Right lobe of liver (tissue), 6 donors: ENCODE data around the gene OR51B6. TPM values are rescaled to one million over a fixed set of nuclear protein-coding genes. Genes with fewer than 3 reads are reported as not detected.
"Not testable (repeated sequence)": the region's sequence is repeated elsewhere in the genome, so short reads cannot be mapped to it uniquely, and the experiment has no call there.

ENCODE experiments used
- ATAC-seq, 4 donors: fragments of 200-7000 bp; cut with Tn5 transposase; one replicate each; pipeline ENCODE4 v1.9.1; 2020; ENCODE audit warnings: mild to moderate bottlenecking in 4 of 4, moderate library complexity in 4 of 4
- DNase-seq, 3 donors: peaks; one replicate each; pipeline ENCODE4 v3.0.0-alpha.2; 2020
- H3K27ac ChIP-seq, 3 donors: fragments of 200-600 bp; one replicate each; pipeline ENCODE4 v1.8.0; 2022
- H3K27me3 ChIP-seq, 2 donors: fragments of 200-600 bp; one replicate each; pipeline ENCODE4 v1.8.0; 2022
- H3K36me3 ChIP-seq, 4 donors: fragments of 200-600 bp; sonication (generic) in 1 of 4; one replicate each; pipeline versions ENCODE4 v1.5.1 to v1.8.0; 2017 to 2022; ENCODE audit warnings: control low read depth in 1 of 4
- H3K4me1 ChIP-seq, 4 donors: fragments of 200-600 bp; sonication (generic) in 1 of 4; one replicate each; pipeline versions ENCODE4 v1.5.1 to v1.8.0; 2017 to 2022; ENCODE audit warnings: control low read depth in 1 of 4
- H3K4me3 ChIP-seq, 3 donors: fragments of 200-600 bp; one replicate each; pipeline ENCODE4 v1.8.0; 2022
- H3K9me3 ChIP-seq, 4 donors: fragments of 200-600 bp; sonication (generic) in 1 of 4; one replicate each; pipeline versions ENCODE4 v1.5.1 to v1.8.0; 2017 to 2022; ENCODE audit warnings: control low read depth in 1 of 4
- CTCF ChIP-seq, 4 donors: fragments of 200-600 bp in 3 of 4; fragments of 450-650 bp in 1 of 4; IDR thresholded peaks; one replicate each; pipeline versions ENCODE4 v1.5.1 to v1.8.0; 2016 to 2022; ENCODE audit warnings: antibody characterized with exemption in 4 of 4, mild to moderate bottlenecking in 2 of 4
- POLR2A ChIP-seq: fragments of 450-650 bp; IDR thresholded peaks from one replicate; pipeline ENCODE4 v1.6.1; 2017; ENCODE audit warnings: antibody characterized with exemption, mild to moderate bottlenecking
- WGBS: methylation state at CpG from one replicate; pipeline ENCODE4 v1.1.6; 2018; ENCODE audit warnings: low coverage, low lambda C conversion rate; ENCODE audit not compliant: insufficient coverage; ENCODE audit errors: missing lambda C conversion rate; 5-methylcytosine and 5-hydroxymethylcytosine counted together
- intact Hi-C, 2 donors: fragments of 100-400 bp; cut with DNase I; formaldehyde crosslinking; loops; one replicate each; pipeline versions ENCODE4 v1.11.2 to v1.14.1; 2022
- total RNA-seq, 6 experiments: library from RNA; depleted of rRNA in 2 of 6; stranded (reverse); fragments of >200 nt in 2 of 6; fragmentation: NEBNext Ultra II Directional in 3 of 6; extraction: Animal tissue kit (Norgen Biotek cat#: 25700) in 3 of 6; gene quantifications; one replicate each; pipeline versions ENCODE4 v1.1.0 to v1.2.4, GENCODE V29; 2016 to 2023
- donor health status: DM: no; HTN: yes; CAD: no.
- donor health status: DM: no; HTN: no; CAD: no.
- donor health status: DM: no; HTN: no; CAD: no.
- donor health status: DM: no; HTN: yes; CAD: no.
- donor health status: DM: no; HTN: yes; CAD: no.

OR51B6 gene
- total RNA-seq, 6 experiments from 2014 or later, result not detected

- TF ChIP-seq POLR2A (no peak), CTCF (IDR thresholded peaks at IDR 0.05) (no peak)
- no peak for DNase-seq
- H3K27me3 ChIP-seq, result no peaks in the 10 kb centered on the region
- H3K4me1 ChIP-seq, result no peaks in the 10 kb centered on the region
- no peaks in the 10 kb centered on the region for H3K36me3 ChIP-seq
- no peak overlapping the region for H3K27ac ChIP-seq
- no peaks in the 10 kb centered on the region for H3K9me3 ChIP-seq
- WGBS, result 13% methylated on average over 1 of the region's 1 CpG
- intact Hi-C loops, result no loop called here
- H3K4me3 ChIP-seq, result no peak overlapping the region
- ATAC-seq, result no peak
Measured at GRCh38 chr11:5335170-5335569, 16.1 kb upstream of the OR51B6 start.

GRCh38 chr11:5336331-5336730 is 15.0 kb upstream of the OR51B6 start:
- Histone ChIP-seq H3K27me3 (no peaks in the 10 kb centered on the region), H3K9me3 (no peaks in the 10 kb centered on the region), H3K36me3 (no peaks in the 10 kb centered on the region), H3K4me3 (no peak overlapping the region), H3K4me1 (no peaks in the 10 kb centered on the region), H3K27ac (no peak overlapping the region)
- no peak for ATAC-seq
- no peak for DNase-seq
- intact Hi-C loops, result no loop called here
- no peak for TF ChIP-seq CTCF (IDR thresholded peaks at IDR 0.05)
- TF ChIP-seq POLR2A, result no peak

GRCh38 chr11:5337253-5337652 is 14.1 kb upstream of the OR51B6 start:
- WGBS, result 50% methylated on average over 1 of the region's 1 CpG
- DNase-seq, H3K4me3 ChIP-seq, intact Hi-C loops, H3K27ac ChIP-seq, H3K36me3 ChIP-seq, ATAC-seq, H3K27me3 ChIP-seq, H3K9me3 ChIP-seq, H3K4me1 ChIP-seq: not testable (repeated sequence)

GRCh38 chr11:5339771-5340322 is 11.5 kb upstream of the OR51B6 start:
- Histone ChIP-seq H3K4me3 (no peak overlapping the region), H3K36me3 (no peaks in the 10 kb centered on the region), H3K27me3 (no peaks in the 10 kb centered on the region), H3K27ac (no peak overlapping the region), H3K4me1 (no peaks in the 10 kb centered on the region), H3K9me3 (no peaks in the 10 kb centered on the region)
- ATAC-seq (no peak), DNase-seq (no peak)
- intact Hi-C loops, result no loop called here
- 60% methylated on average over 1 of the region's 1 CpG for WGBS
- no peak for TF ChIP-seq CTCF (IDR thresholded peaks at IDR 0.05)
- TF ChIP-seq POLR2A, result no peak

GRCh38 chr11:5343474-5344335 is 7.6 kb upstream of the OR51B6 start, which contains the start of gene OR51B5:
TSS of gene OR51B5 (minus strand) at chr11:5343524. CDS start at chr11:5343524, 0 bp downstream.
- no peaks in the 10 kb centered on the region for H3K36me3 ChIP-seq
- no peaks in the 10 kb centered on the region for H3K9me3 ChIP-seq
- intact Hi-C loops, result no loop called here
- H3K27ac ChIP-seq, result no peak within 1 kb of the TSS
- no peak for ATAC-seq
- H3K4me1 ChIP-seq, result no peaks in the 10 kb centered on the region
- TF ChIP-seq POLR2A (no peak), CTCF (IDR thresholded peaks at IDR 0.05) (no peak)
- no peak within 1 kb of the TSS for H3K4me3 ChIP-seq
- no peaks in the 10 kb centered on the region for H3K27me3 ChIP-seq
- WGBS, result 54% methylated on average over 6 of the region's 6 CpGs
- DNase-seq, result no peak
